HepG2 (cell line): Measurements from ENCODE around the gene KLF16. TPM values are rescaled to one million over a fixed set of nuclear protein-coding genes. Genes with fewer than 3 reads are reported as not detected.

Experiments
- BCLAF1 ChIP-seq: fragments of 450-650 bp; IDR thresholded peaks from 2 replicates; pipeline ENCODE4 v1.6.1; 2017; ENCODE audit warnings: mild to moderate bottlenecking
- BRCA1 ChIP-seq: sonication (generic); formaldehyde crosslinking; IDR thresholded peaks from 2 replicates; pipeline ENCODE4 v1.4.0; 2020; ENCODE audit warnings: missing genetic modification reagents
- CTCF ChIP-seq: sonication (generic); formaldehyde crosslinking; IDR thresholded peaks from 2 replicates; pipeline ENCODE4 v1.5.0; 2020; ENCODE audit warnings: mild to moderate bottlenecking, missing genetic modification reagents, moderate library complexity
- FOXO1 ChIP-seq: sonication (generic); formaldehyde crosslinking; IDR thresholded peaks from 2 replicates; pipeline ENCODE4 v1.4.0; 2020; ENCODE audit warnings: missing genetic modification reagents
- IKZF1 ChIP-seq: fragments of 450-650 bp; IDR thresholded peaks from 2 replicates; pipeline ENCODE4 v1.7.1; 2016
- MLX ChIP-seq: IDR thresholded peaks from 2 replicates; pipeline ENCODE4 v1.6.1; 2016
- NFRKB ChIP-seq: fragments of 450-650 bp; IDR thresholded peaks from 2 replicates; pipeline ENCODE4 v1.6.1; 2017
- RBFOX2 ChIP-seq: fragments of 200-400 bp; formaldehyde crosslinking; IDR thresholded peaks from 2 replicates; pipeline ENCODE4 v1.6.1; 2017; ENCODE audit warnings: low read depth, mild to moderate bottlenecking, low read length
- YY1 ChIP-seq: IDR thresholded peaks from 2 replicates; pipeline ENCODE4 v1.6.1; 2011; ENCODE audit warnings: low read length, low read depth, moderate library complexity, mild to moderate bottlenecking; ENCODE audit not compliant: insufficient read depth, insufficient replicate concordance
- ZNF407 ChIP-seq: sonication (generic); formaldehyde crosslinking; IDR thresholded peaks from one replicate; pipeline ENCODE4 v1.5.1; 2020; ENCODE audit warnings: mild to moderate bottlenecking, missing genetic modification reagents; ENCODE audit errors: not compliant biosample characterization
- ZNF550 ChIP-seq: sonication (generic); formaldehyde crosslinking; IDR thresholded peaks from 2 replicates; pipeline ENCODE4 v1.4.0; 2020; ENCODE audit warnings: mild to moderate bottlenecking, missing genetic modification reagents, borderline replicate concordance
- ZNF580 ChIP-seq: IDR thresholded peaks from 2 replicates; pipeline ENCODE4 v1.6.1; 2016; ENCODE audit warnings: low read depth, borderline replicate concordance
- ZNF777 ChIP-seq: sonication (generic); formaldehyde crosslinking; IDR thresholded peaks from 2 replicates; pipeline ENCODE4 v1.4.0; 2020; ENCODE audit warnings: missing genetic modification reagents
- ZNF883 ChIP-seq: sonication (generic); formaldehyde crosslinking; IDR thresholded peaks from 2 replicates; pipeline ENCODE4 v1.5.1; 2020; ENCODE audit warnings: mild to moderate bottlenecking, missing genetic modification reagents; ENCODE audit errors: not compliant biosample characterization
- polyA plus RNA-seq, 8 experiments: library from polyadenylated mRNA; depleted of rRNA in 3 of 8; stranded (reverse) in 7 of 8; unstranded in 1 of 8; fragments of >200 nt; fragmentation: Illumina TruSeq in 4 of 8; extraction: Trizol in 4 of 8; gene quantifications; 2 replicates each; pipeline versions ENCODE4 v1.2.1 to v1.2.3, GENCODE V29; 2011 to 2016; ENCODE audit warnings: low read depth in 4 of 8, missing spikeins in 1 of 8, mixed read lengths in 1 of 8; ENCODE audit not compliant: insufficient read depth in 1 of 8
- total RNA-seq, 5 experiments: library from RNA; depleted of rRNA; stranded (reverse); fragments of >200 nt; fragmentation: Illumina TruSeq; extraction: Trizol; gene quantifications; 2 replicates each; pipeline ENCODE4 v1.2.3, GENCODE V29; 2016; ENCODE audit warnings: low read depth in 1 of 5

Gene KLF16
- total and polyA plus RNA-seq, 2 of the 13 experiments (the other 11 are each of a cell fraction or from before 2014, with no cell fraction given): 3.5 to 6.7 TPM

- peak; percentile 27 for TF ChIP-seq ZNF407 (CRISPR knock-in tag)
- TF ChIP-seq ZNF580 (CRISPR knock-in tag): 0 out of 2 replicates have a peak, but pooled peaks have one; percentile 72
- no peak for TF ChIP-seq FOXO1
- no peak for TF ChIP-seq CTCF
- TF ChIP-seq ZNF883 (CRISPR knock-in tag): no peak
- TF ChIP-seq BCLAF1: no peak
- 0 out of 2 replicates have a peak, but pooled peaks have one; percentile 30 for TF ChIP-seq BRCA1 (CRISPR knock-in tag)
- TF ChIP-seq ZNF777: no peak; the same call in 1 of the 2 replicates
- TF ChIP-seq RBFOX2: peak; percentile 96
- TF ChIP-seq YY1: peak; percentile 72
- TF ChIP-seq IKZF1: no peak
- no peak for TF ChIP-seq ZNF550 (CRISPR knock-in tag)
- TF ChIP-seq MLX: peak; percentile 47; the same call in 1 of the 2 replicates
- TF ChIP-seq NFRKB: no peak
These were observed 41.9 kb upstream of the KLF16 start, which contains the start of the genes ADAT3 and SCAMP4 (continued) for GRCh38 chr19:1905110-1905862.
